HepG2 (cell line): ENCODE results near the gene METTL26. TPM values are rescaled to one million over a fixed set of nuclear protein-coding genes. Genes with fewer than 3 reads are reported as not detected.

Experiments used
- ATAC-seq: fragments of 200-7000 bp; cut with Tn5 transposase; 3 replicates; pipeline ENCODE4 v1.9.1; 2020; ENCODE audit warnings: mild to moderate bottlenecking, moderate library complexity
- BruUV-seq: library from RNA; stranded (reverse); fragments of 400-500 nt; replicated peaks from 2 replicates; lab custom pipeline; 2021; lab: Mats Ljungman, UMichigan
- CTCF ChIA-PET: fragments of 300-600 bp; formaldehyde crosslinking; extraction: SDS; loops from one replicate; lab custom pipeline; 2021; ENCODE audit warnings: low total read pairs, inconsistent platforms, low intra/inter-chr PET ratio; lab: Yijun Ruan, JAX
- POLR2A ChIA-PET: fragments of 350-600 bp; sonication (Branson Sonifier 250); formaldehyde crosslinking; loops from one replicate; lab custom pipeline; 2020; ENCODE audit warnings: antibody characterized with exemption, inconsistent platforms; lab: Yijun Ruan, JAX
- DNase-seq: peaks from one replicate; pipeline ENCODE4 v3.0.0-alpha.2; 2015; ENCODE audit warnings: low spot score
- FAIRE-seq: peaks from 3 replicates; lab custom pipeline; 2011; peaks lifted over from hg19 to GRCh38; lab: Jason Lieb, UNC
- H2AFZ ChIP-seq: one replicate; pipeline ENCODE4 v1.6.1; 2011; ENCODE audit warnings: low read length, inconsistent platforms
- H3K27ac ChIP-seq: fragments of 300-600 bp; 3 replicates; pipeline ENCODE4 v1.8.0; 2011; ENCODE audit warnings: mixed run types, mild to moderate bottlenecking, mixed read lengths, low read length, inconsistent platforms; ENCODE audit not compliant: insufficient read depth; ENCODE audit errors: extremely low read length
- H3K27me3 ChIP-seq, 2 experiments: fragments of 200-600 bp in 1 of 2; 2 replicates in 1 of 2; 3 replicates in 1 of 2; pipeline versions ENCODE4 v1.6.0 to v1.8.0; 2011; ENCODE audit warnings: low read length in 2 of 2, mild to moderate bottlenecking in 2 of 2, moderate library complexity in 2 of 2, inconsistent platforms in 1 of 2; ENCODE audit not compliant: insufficient read depth in 2 of 2, control insufficient read depth in 1 of 2
- H3K36me3 ChIP-seq, 2 experiments: fragments of 200-600 bp in 1 of 2; replicated peaks in 1 of 2; 2 replicates in 1 of 2; 3 replicates in 1 of 2; pipeline versions ENCODE4 v1.5.1 to v1.8.0; 2011; ENCODE audit warnings: low read length in 2 of 2, inconsistent platforms in 1 of 2; ENCODE audit not compliant: insufficient read depth in 2 of 2, control insufficient read depth in 1 of 2
- H3K4me1 ChIP-seq: 2 replicates; pipeline ENCODE4 v1.5.1; 2012; ENCODE audit warnings: low read length, inconsistent platforms; ENCODE audit not compliant: insufficient read depth
- H3K4me2 ChIP-seq: 2 replicates; pipeline ENCODE4 v1.6.0; 2011; ENCODE audit warnings: low read depth, low read length, inconsistent platforms
- H3K4me3 ChIP-seq, 3 experiments: fragments of 200-600 bp in 1 of 3; sonication (generic), shearing (Covaris generic) in 1 of 3; replicated peaks in 1 of 3; 2 replicates each; pipeline ENCODE4 v1.5.1; 2011 to 2016; ENCODE audit warnings: low read length in 3 of 3, inconsistent platforms in 2 of 3, low read depth in 2 of 3, mild to moderate bottlenecking in 2 of 3, control low read depth in 1 of 3, mixed read lengths in 1 of 3; ENCODE audit not compliant: insufficient read depth in 1 of 3
- H3K79me2 ChIP-seq: one replicate; pipeline ENCODE4 v1.6.1; 2011; ENCODE audit warnings: low read length, inconsistent platforms; ENCODE audit not compliant: insufficient read depth
- H3K9ac ChIP-seq: 2 replicates; pipeline ENCODE4 v1.6.0; 2011; ENCODE audit warnings: mild to moderate bottlenecking, low read depth, low read length, inconsistent platforms; ENCODE audit not compliant: insufficient read depth
- H3K9me3 ChIP-seq: 2 replicates; pipeline ENCODE4 v1.5.1; 2012; ENCODE audit warnings: mild to moderate bottlenecking, low read length
- H4K20me1 ChIP-seq: 2 replicates; pipeline ENCODE4 v1.6.0; 2011; ENCODE audit warnings: inconsistent platforms, mild to moderate bottlenecking, low read length, moderate library complexity; ENCODE audit not compliant: insufficient read depth
- AGO1 ChIP-seq: fragments of 200-400 bp; formaldehyde crosslinking; IDR thresholded peaks from 2 replicates; pipeline ENCODE4 v1.6.1; 2017; ENCODE audit warnings: mild to moderate bottlenecking, low read depth, low read length, moderate library complexity; ENCODE audit not compliant: poor library complexity, severe bottlenecking
- AKAP8 ChIP-seq: sonication (generic); formaldehyde crosslinking; IDR thresholded peaks from 2 replicates; pipeline ENCODE4 v1.5.1; 2020; ENCODE audit warnings: mild to moderate bottlenecking, missing genetic modification reagents
- CENPT ChIP-seq: sonication (generic); formaldehyde crosslinking; IDR thresholded peaks from 2 replicates; pipeline ENCODE4 v1.8.0; 2022; ENCODE audit warnings: low read depth, mild to moderate bottlenecking, moderate library complexity, missing genetic modification reagents
- HIVEP1 ChIP-seq: sonication (generic); formaldehyde crosslinking; IDR thresholded peaks from 2 replicates; pipeline ENCODE4 v1.4.0; 2020; ENCODE audit warnings: mild to moderate bottlenecking, missing genetic modification reagents
- HNRNPL ChIP-seq: fragments of 200-400 bp; formaldehyde crosslinking; IDR thresholded peaks from 2 replicates; pipeline ENCODE4 v1.6.1; 2017; ENCODE audit warnings: mild to moderate bottlenecking, low read depth, low read length
- NFYB ChIP-seq: sonication (generic); formaldehyde crosslinking; IDR thresholded peaks from 2 replicates; pipeline ENCODE4 v1.4.0; 2020; ENCODE audit warnings: missing genetic modification reagents
- NFYC ChIP-seq: IDR thresholded peaks from 2 replicates; pipeline ENCODE4 v1.6.1; 2016; ENCODE audit warnings: missing genetic modification reagents, missing compliant biosample characterization
- NR0B2 ChIP-seq: sonication (generic); formaldehyde crosslinking; IDR thresholded peaks from 2 replicates; pipeline ENCODE4 v1.4.0; 2020; ENCODE audit warnings: mild to moderate bottlenecking, missing genetic modification reagents
- NR2F1 ChIP-seq, 2 experiments: fragments of 450-650 bp in 1 of 2; formaldehyde crosslinking in 1 of 2; IDR thresholded peaks; 2 replicates each; pipeline versions ENCODE4 v1.5.0 to v1.6.1; 2016 to 2020; ENCODE audit warnings: mild to moderate bottlenecking in 1 of 2, missing compliant biosample characterization in 1 of 2, missing genetic modification reagents in 1 of 2, moderate library complexity in 1 of 2
- NR2F6 ChIP-seq, 2 experiments: IDR thresholded peaks; 2 replicates each; pipeline ENCODE4 v1.6.1; 2016; ENCODE audit warnings: antibody characterized with exemption in 1 of 2, mild to moderate bottlenecking in 1 of 2
- PRMT3 ChIP-seq: sonication (generic); formaldehyde crosslinking; IDR thresholded peaks from 2 replicates; pipeline ENCODE4 v1.8.1; 2022; ENCODE audit warnings: low read depth, mild to moderate bottlenecking, moderate library complexity, missing genetic modification reagents, borderline replicate concordance
- RAD21 ChIP-seq: fragments of 450-650 bp; formaldehyde crosslinking; IDR thresholded peaks from 2 replicates; pipeline ENCODE4 v1.5.0; 2020; ENCODE audit warnings: mild to moderate bottlenecking
- RXRA ChIP-seq: sonication (generic); formaldehyde crosslinking; IDR thresholded peaks from 2 replicates; pipeline ENCODE4 v1.5.1; 2020; ENCODE audit warnings: missing genetic modification reagents
- SAP130 ChIP-seq: IDR thresholded peaks from 2 replicates; pipeline ENCODE4 v1.6.1; 2016; ENCODE audit warnings: low read depth
- ZNF563 ChIP-seq: sonication (generic); formaldehyde crosslinking; IDR thresholded peaks from 2 replicates; pipeline ENCODE4 v1.8.0; 2022; ENCODE audit warnings: mild to moderate bottlenecking, moderate library complexity, missing genetic modification reagents
- ZNF687 ChIP-seq: sonication (generic); formaldehyde crosslinking; IDR thresholded peaks from 2 replicates; pipeline ENCODE4 v1.5.1; 2020; ENCODE audit warnings: mild to moderate bottlenecking, missing genetic modification reagents, moderate library complexity
- ZNF788 ChIP-seq: sonication (generic); formaldehyde crosslinking; IDR thresholded peaks from 2 replicates; pipeline ENCODE4 v1.5.0; 2020; ENCODE audit warnings: mild to moderate bottlenecking, missing genetic modification reagents, borderline replicate concordance
- WGBS: methylation state at CpG from one replicate; pipeline ENCODE4 v1.1.6; 2017; ENCODE audit warnings: low lambda C conversion rate; 5-methylcytosine and 5-hydroxymethylcytosine counted together
- in situ Hi-C: cut with HindIII; loops from 2 replicates; pipeline ENCODE4 v1.10.0; 2017; ENCODE audit warnings: low pct_unique_long_range_greater_than_20kb; ENCODE audit not compliant: extremely low pct_ligation_motif_present
- intact Hi-C: fragments of 100-400 bp; cut with micrococcal nuclease; formaldehyde crosslinking; loops from one replicate; pipeline ENCODE4 v1.10.0; 2022; ENCODE audit not compliant: unreplicated experiment
- polyA plus RNA-seq, 8 experiments: library from polyadenylated mRNA; depleted of rRNA in 3 of 8; stranded (reverse) in 7 of 8; unstranded in 1 of 8; fragments of >200 nt; fragmentation: Illumina TruSeq in 4 of 8; extraction: Trizol in 4 of 8; gene quantifications; 2 replicates each; pipeline versions ENCODE4 v1.2.1 to v1.2.3, GENCODE V29; 2011 to 2016; ENCODE audit warnings: low read depth in 4 of 8, missing spikeins in 1 of 8, mixed read lengths in 1 of 8; ENCODE audit not compliant: insufficient read depth in 1 of 8
- total RNA-seq, 5 experiments: library from RNA; depleted of rRNA; stranded (reverse); fragments of >200 nt; fragmentation: Illumina TruSeq; extraction: Trizol; gene quantifications; 2 replicates each; pipeline ENCODE4 v1.2.3, GENCODE V29; 2016; ENCODE audit warnings: low read depth in 1 of 5
- TF ChIP-seq, protein P1 (sequence below): IDR thresholded peaks from 2 replicates; pipeline ENCODE4 v1.6.1; 2016; ENCODE audit warnings: missing compliant biosample characterization, missing genetic modification reagents, borderline replicate concordance

The METTL26 gene
- total and polyA plus RNA-seq, 2 of the 13 experiments (the other 11 are each of a cell fraction or from before 2014, with no cell fraction given), result 65.5 to 70.1 TPM

GRCh38 chr16:585351-585750 lies 50.8 kb downstream of the METTL26 start:
- H2AFZ ChIP-seq, result no peak overlapping the region
- H3K27me3 ChIP-seq, result no peaks in the 10 kb centered on the region
- peaks cover 33% of the 10 kb centered on the region for H3K4me1 ChIP-seq
- H3K27ac ChIP-seq, result no peak overlapping the region
- no TSS peak for BruUV-seq
- ATAC-seq, result peak; percentile 44
- CTCF ChIA-PET, result interaction anchor here (1.2 kb wide), 1 partner anchor 194 kb away, joined by 3 read pairs; no protein-coding TSS in a partner anchor
- peak; percentile 4 for FAIRE-seq
- H3K36me3 ChIP-seq, result no peaks in the 10 kb centered on the region
- intact Hi-C loops (loop anchor here (10.0 kb wide), 1 partner anchor 59 kb away; the partner anchor contains the start of genes MCRIP2 and WDR90), in situ Hi-C loops (no loop called here)
- peaks cover 12% of the 10 kb centered on the region for H3K79me2 ChIP-seq
- peak overlapping the region; percentile 59 for H3K4me2 ChIP-seq
- H3K9me3 ChIP-seq, result no peaks in the 10 kb centered on the region
- no CpG with 5 or more reads among the region's 10 CpGs for WGBS
- POLR2A ChIA-PET, result interaction anchor here (1.0 to 1.5 kb wide), 3 partner anchors 8 to 51 kb away, joined by 3 to 5 read pairs (median 3); partner anchors contain the start of gene METTL26
- DNase-seq, result peak; percentile 46
- no peak overlapping the region for H3K9ac ChIP-seq
- H3K4me3 ChIP-seq, result peak overlapping the region in 1 of 3 experiments; percentile 33; a peak in 1 of 6 replicates
- H4K20me1 ChIP-seq, result peaks cover 4% of the 10 kb centered on the region; the same call in 1 of the 2 replicates
- TF ChIP-seq CENPT (peak; percentile 61; the same call in 1 of the 2 replicates), RAD21 (0 out of 2 replicates have a peak, but pooled peaks have one; percentile 31), NR2F6 (IDR thresholded peaks at IDR 0.05) (0 out of 2 replicates have a peak, but pooled peaks have one; percentile 55), NR2F6 (CRISPR knock-in tag; IDR thresholded peaks at IDR 0.05) (peak; percentile 81), NR0B2 (CRISPR knock-in tag) (0 out of 2 replicates have a peak, but pooled peaks have one; percentile 23), SAP130 (CRISPR knock-in tag) (0 out of 2 replicates have a peak, but pooled peaks have one; percentile 30), NFYC (CRISPR knock-in tag) (peak; percentile 32; the same call in 1 of the 2 replicates), AKAP8 (CRISPR knock-in tag) (peak; percentile 87; the same call in 1 of the 2 replicates), ZNF563 (CRISPR knock-in tag) (0 out of 2 replicates have a peak, but pooled peaks have one; percentile 52), AGO1 (peak; percentile 96), RXRA (peak; percentile 55; the same call in 1 of the 2 replicates), PRMT3 (CRISPR knock-in tag) (no peak), NFYB (CRISPR knock-in tag) (peak; percentile 32; the same call in 1 of the 2 replicates), ZNF687 (peak; percentile 64), NR2F1 (CRISPR knock-in tag; IDR thresholded peaks at IDR 0.05) (peak; percentile 22 to 80; a peak in 3 of 4 replicates), HIVEP1 (peak; percentile 57; the same call in 1 of the 2 replicates), ZNF788 (CRISPR knock-in tag) (peak; percentile 66; the same call in 1 of the 2 replicates), HNRNPL (peak; percentile 92)
- TF ChIP-seq, protein P1, sequence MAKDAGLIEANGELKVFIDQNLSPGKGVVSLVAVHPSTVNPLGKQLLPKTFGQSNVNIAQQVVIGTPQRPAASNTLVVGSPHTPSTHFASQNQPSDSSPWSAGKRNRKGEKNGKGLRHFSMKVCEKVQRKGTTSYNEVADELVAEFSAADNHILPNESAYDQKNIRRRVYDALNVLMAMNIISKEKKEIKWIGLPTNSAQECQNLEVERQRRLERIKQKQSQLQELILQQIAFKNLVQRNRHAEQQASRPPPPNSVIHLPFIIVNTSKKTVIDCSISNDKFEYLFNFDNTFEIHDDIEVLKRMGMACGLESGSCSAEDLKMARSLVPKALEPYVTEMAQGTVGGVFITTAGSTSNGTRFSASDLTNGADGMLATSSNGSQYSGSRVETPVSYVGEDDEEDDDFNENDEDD (CRISPR knock-in tag), result peak; percentile 57; the same call in 1 of the 2 replicates
